ENCODE data around the gene TANC1.

Gene TANC1

DNA sequence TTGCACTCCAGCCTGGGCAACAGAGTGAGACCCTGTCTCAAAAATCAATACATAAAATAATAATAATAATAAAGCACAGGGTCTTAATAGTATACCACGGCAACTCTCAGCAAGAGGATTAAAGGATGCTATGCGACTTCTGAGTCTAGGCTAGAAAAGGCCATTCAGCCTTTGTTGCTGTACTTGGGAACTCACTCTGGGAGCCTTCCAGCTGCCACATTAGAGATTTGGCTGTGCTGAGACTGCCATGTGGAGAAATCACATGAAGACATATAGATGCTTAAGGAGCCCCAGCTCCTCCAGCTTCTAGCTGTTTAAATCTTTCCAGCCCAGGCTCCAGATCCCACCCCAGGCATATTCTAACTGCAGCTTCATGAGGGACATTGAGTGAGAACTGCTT is 8.2 kb upstream of the TANC1 start:
- in situ Hi-C loops (cut with MboI; ENCODE audit: low sequenced_read_pairs), result no loop called here

DNA sequence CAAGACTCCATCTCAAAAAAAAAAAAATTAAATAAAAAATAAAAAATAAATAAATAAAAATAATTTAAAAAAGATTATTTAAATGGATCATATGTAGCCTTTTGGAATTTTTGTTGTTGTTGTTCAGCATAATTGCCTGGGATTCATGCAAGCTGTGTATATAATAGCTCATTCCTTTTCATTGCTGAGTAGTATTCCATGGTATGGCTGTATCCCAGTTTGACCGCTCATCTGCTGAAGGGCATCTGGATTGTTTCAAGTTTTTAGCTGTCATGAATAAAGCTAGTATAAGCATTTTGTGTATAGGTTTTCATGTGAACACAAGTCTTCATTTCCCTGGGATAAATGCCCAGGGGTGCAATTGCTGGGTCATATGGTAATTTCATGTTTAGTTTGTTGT is 6.4 kb upstream of the TANC1 start:
- in situ Hi-C loops (cut with MboI; ENCODE audit: low sequenced_read_pairs), result no loop called here

DNA sequence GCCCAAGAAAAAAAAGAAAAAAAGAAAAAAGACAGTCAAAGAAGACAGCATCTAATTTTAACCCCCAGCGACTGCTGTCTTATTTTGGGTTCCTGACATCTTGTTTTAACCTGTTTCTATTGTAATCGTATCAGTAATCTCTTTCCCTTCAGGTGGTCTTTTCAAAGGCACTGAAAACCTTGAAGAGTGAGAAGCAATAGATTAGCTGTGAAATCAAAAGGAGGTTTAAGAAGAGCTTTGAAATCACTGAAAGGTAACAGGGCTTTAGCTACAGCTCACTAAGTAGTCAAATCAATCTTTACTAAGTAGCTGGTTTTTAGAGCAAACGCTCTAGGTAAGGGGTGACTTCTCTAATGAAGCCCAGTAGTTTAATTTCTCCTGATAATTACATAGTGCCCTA is 5.4 kb upstream of the TANC1 start:
- in situ Hi-C loops (cut with MboI; ENCODE audit: low sequenced_read_pairs), result no loop called here

DNA sequence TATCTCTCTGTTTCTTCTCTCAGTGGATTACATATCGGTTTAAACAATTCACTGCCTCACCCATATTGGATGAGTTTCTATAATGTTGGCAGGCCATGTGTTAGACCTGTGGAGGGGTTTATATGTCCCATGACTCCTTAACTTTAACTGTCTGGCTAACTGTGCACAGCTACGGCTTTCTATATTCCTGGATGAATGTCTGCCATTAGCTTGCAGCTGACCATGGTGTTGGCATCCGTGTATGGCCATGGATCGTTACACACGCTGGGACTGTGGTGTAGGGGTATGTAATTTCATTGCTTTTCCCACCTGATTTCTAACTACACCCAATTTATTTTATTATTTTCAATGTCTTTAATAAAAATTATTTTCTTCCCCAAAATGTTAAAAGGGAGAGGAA is 3.3 kb upstream of the TANC1 start:
- in situ Hi-C loops (cut with MboI; ENCODE audit: low sequenced_read_pairs), result no loop called here

DNA sequence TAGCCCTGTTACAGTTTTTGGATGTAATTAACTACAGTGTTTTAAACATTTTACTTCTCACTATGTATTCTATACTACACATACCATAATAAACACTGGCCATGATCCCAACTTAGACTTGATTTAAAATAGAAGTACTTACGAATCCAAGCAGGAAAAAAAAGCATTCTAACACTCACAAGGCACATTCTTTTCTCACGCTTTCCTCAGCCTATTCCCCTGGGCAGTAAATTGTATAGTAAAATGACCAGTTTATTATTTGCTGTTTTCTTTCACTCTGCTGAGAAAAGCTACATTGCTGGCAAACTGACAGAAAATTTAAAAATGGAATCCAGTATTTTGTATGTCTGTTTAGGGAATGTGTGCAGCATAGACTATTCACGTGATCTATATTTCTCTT is 2.8 kb upstream of the TANC1 start:
- in situ Hi-C loops (cut with MboI; ENCODE audit: low sequenced_read_pairs), result no loop called here

DNA sequence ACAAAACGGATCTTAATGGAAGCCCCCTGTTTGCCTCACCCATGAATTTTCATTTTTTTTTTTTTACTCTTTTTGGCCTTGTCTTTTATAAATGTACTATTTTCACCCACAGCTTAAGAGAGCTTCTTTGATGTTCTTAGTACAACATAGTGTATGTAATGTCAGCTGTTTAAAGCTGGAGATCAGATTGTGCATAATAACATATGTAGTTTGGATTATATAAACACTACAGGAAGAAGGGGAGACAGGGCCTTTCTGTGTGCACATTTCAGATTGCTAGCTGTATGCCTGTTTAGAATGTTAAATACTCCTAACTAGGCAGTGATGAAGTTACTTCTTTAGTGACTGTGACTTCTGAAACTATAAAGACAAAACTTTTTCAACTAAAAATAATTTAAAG is 2.1 kb upstream of the TANC1 start:
- in situ Hi-C loops (cut with MboI; ENCODE audit: low sequenced_read_pairs), result no loop called here

DNA sequence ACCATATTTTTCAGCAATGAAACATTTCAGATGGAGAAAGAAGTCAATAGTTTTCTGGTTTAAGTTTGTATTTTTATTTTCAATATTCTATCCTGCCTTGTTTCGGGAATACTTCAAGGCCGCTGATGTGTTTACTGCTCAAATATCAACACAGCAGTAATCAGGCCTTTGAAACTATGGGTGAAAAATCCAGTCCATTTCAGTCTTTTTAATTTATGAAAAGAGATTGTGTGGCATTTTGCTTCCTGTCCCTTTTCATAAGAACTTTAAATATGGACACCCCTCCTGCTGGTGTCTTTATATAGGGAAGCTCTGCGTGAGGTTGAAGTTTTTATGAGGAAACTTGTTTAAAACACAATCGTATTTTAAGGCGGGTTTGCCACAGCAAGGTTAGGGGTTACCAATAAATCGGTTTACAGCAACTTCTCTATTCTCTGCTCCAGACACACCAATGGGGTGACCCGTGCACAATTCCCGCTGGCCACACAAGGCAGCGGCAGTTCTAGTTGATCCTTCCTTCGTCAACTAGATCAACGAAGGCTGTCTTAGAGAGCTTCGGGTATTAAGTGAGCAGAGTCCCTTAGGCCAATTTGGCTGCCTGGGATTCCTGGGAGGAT is 1.2 kb upstream of the TANC1 start:
- in situ Hi-C loops (cut with MboI; ENCODE audit: low sequenced_read_pairs), result no loop called here

DNA sequence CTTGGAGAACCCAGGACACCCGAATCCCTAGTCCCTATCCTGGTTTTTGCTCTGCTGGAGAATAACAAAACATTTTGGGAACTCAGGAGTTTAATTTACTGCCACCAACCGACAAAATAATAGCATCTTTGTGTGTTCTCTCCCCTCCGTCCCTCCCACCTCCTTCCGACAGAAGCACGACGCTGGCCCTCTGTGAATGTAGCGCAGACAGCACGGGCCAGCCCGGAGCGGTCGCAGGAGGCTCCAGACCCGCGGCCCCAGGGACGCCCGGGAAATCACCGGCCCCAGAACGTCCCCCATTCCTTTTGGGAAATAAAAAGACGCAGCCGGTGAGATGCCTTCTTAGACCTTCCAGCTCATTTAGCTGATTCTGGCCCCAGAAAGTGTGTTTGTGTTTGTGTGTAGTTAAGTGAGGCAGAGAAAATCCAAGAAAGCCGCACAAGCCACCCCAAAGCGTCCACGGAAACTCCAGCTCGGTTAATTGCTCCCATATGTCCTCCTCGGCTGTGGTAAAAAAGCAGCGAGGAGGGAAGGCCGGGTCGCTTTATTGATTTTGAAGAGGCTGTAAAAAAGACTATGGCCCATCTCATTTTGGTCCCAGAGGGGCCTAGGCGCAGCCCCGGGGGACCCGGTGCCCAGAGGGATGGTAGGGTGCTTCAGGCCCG is 577 bp upstream of the TANC1 start:
- in situ Hi-C loops (cut with MboI; ENCODE audit: low sequenced_read_pairs), result no loop called here

DNA sequence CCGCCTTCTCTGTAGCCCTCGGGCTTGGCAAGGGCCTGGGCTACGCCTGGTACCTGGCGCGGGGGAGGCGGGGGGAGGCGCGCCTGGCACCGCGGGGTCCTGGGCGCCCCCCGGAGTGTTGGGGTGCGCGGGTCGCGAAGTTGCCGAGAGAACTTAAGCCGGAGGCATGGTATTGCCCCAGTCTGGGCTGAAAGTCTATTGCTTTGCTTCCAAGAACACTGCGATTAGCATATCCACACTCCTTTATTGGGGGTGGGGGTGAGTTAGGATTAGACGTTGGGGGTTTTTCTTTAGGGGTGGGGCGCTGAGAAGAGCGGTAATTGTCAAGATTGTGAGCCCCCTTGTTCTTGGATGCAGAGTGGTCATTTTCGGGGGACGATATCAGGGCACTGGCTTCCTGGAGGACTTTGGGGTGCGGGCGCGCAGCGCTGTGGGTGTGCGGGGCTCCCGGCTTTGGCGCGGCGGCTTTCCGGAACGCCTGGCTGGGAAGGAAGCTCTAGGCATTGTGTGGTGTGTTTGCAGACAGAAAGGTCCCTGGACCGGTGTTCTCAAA is 798 bp downstream of the TANC1 start:
- in situ Hi-C loops (cut with MboI; ENCODE audit: low sequenced_read_pairs), result no loop called here

DNA sequence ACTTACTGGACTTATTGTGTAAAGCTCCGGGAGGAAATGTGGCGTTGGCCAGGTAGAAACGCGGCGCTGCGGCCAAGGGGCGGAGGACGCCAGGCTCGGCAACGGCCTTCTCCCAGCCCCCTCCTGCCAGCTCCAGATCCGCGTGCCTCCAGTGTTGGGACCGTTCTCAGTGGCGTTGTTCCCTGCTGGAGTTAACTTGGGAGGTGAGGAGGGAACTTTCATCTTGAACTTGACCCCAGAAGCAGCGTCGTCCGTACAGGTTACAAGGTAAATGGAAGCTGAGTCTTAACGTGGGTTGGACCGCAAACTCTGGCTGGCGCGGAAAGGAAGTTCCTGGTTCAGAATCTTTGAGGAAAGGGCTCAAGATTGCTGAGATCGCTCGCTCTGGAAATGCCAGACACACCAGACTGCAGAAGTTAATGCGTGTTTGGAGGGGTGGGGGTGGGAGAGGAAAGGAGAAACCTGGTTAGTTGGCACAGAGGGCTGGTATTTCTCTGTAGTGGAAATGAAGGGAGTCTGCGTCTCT is 1.3 kb downstream of the TANC1 start:
- in situ Hi-C loops (cut with MboI; ENCODE audit: low sequenced_read_pairs), result no loop called here

DNA sequence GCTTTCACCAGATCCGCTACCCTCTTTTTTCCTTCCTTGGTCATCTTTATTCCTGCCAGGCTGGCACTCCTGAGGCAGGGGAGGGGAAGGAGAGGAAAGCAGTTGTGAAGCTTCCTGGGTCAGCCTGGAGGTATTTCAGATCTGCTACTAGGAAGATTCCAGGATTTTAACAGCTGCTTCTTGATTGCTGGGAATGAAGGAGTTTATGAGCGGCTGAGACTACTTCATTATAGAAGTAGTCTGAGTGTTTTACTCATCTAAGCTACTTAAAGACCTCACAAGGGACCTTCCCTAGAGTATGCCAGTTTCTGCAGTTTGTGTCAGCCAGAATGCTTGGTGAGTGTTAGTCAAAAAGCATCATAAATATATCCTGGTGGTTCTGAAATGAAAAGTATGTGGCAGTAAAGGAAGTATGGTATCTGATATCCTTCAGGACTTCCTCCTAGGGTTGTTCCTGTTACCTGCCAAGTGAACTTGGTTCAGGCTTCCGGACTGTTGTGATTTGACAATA is 1.9 kb downstream of the TANC1 start:
- in situ Hi-C loops (cut with MboI; ENCODE audit: low sequenced_read_pairs), result no loop called here

DNA sequence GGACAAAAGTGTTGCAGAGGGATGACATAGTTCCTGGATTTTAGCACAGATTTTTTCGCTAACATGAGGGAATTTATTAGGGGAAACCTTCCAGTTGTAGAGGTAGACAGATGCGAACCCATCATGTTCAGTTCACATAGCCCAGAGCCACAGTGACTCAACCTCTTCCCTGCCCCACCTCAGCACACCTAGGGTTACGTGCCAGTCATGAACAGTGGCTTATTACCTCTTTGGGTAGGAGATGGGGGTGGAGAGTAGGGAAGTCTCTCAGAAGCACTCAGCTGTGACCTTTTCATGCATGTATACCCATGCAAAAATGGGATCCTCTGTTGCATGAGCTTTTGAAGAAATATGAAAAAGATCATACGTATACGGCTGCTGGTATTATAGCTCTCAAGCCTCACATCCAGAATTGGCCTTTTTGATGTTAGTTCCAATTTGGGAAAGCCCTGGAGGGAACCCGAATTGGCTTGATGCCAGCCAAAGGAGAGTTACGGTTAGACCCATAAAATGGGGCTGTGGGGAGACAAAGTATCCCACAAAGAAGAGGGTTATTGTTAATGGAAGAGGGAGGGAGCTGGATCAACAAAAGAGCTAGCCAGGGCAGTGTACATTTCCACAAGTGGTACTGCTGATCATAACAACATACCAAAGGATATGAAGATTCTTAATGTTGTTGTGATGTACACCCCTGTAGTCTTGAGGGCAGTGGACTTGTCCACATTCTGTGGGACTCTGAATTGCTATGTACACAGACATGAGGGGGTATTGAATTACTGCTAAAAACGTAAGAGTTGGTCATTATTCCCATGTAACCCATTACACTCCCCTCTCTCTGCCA is 4.9 kb downstream of the TANC1 start:
- in situ Hi-C loops (cut with MboI; ENCODE audit: low sequenced_read_pairs), result no loop called here

DNA sequence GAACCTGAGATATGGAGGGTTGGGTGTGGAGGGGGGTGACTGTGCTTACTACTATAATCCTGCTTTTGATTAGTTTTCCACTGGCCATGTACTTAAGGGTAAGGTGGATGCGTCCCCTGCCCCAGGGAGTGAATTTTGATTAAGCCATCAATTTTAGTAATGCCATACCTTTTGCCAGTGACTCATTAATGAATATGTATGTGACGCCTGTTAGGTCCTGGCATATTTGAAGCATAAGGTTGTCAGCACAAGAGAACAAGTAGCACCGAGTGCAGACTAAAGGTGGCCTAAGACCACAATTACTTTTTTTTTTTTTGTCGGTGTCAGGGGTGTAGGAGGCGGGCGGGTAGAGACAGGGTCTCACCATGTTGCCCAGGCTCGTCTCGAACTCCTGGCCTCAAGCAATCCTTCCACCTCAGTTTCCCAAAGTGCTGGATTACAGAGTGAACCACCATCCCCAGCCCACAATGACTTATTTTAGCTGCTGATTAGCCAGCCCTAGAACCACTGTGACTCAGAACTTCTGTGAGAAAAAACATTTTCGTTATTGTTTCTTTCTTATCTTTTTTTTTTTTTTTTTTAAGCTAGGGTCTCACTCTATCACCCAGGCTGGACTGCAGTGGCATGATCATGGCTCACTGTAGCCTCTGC is 7.0 kb downstream of the TANC1 start:
- in situ Hi-C loops (cut with MboI; ENCODE audit: low sequenced_read_pairs), result no loop called here

DNA sequence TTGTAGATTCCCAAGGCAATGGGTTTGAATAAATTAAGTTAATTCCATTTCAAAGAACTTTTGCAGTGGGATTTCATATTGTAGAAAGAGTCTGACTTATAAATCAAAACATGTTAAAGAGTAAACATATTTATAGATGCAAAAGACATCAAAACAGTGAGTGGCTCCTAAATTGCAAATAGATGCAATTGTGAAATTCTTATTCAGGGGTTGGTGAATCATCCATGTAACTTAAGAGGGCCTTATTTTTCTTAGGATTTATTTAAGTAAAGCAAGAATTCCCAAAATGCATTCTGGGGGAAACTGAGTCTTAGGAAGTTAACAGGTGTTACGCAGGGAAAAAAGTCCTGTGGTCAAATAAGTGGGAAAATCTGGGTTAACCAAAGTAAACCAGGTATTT is 11.3 kb downstream of the TANC1 start:
- in situ Hi-C loops (cut with MboI; ENCODE audit: low sequenced_read_pairs), result no loop called here

DNA sequence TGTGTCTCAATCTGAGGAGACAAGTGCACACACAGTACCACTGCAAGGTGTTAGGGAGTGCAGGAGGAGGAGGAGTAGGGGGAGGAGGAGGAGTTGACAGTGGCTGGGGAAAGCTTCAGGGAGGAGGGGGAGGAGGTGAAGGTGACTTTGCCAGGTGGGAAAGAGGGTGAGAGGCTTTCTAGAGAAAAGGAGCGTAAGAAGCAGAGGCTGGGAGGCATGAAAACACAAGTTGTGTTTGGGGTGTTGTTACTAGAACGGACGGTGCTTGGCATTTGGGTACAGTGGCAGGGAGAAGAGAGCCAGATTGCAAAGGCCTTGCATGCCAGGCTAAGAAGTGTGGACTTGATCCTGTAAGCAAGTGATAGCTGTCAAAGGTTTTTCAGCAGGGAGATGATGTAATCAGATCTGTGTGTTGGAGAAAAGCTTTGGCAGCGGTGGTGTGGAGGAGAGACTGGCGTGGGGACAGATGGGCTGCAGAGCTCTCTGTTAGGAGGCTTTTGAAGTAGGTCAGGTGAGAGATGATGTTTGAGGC is 16.2 kb downstream of the TANC1 start:
- in situ Hi-C loops (cut with MboI; ENCODE audit: low sequenced_read_pairs), result no loop called here

DNA sequence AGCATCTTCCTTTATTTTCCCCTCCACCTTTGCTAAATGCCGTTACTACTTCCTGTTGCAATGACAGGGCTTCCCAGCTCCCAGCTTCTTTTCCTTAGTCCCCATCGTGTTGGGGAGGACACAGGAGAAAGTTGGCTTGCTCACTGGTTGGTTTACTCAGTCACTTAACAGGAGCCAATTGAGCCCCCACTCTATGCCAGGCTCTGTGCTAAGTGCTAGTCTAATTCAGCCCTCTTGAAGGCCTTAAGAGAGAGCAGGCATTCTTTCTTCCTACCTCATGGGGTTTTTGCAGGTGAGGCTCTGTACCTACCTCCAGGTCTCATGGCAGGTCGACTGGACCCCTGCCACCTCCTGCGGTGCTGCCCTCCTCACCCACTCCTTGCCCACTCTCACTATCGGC is 20.1 kb downstream of the TANC1 start:
- in situ Hi-C loops (cut with MboI; ENCODE audit: low sequenced_read_pairs), result no loop called here

DNA sequence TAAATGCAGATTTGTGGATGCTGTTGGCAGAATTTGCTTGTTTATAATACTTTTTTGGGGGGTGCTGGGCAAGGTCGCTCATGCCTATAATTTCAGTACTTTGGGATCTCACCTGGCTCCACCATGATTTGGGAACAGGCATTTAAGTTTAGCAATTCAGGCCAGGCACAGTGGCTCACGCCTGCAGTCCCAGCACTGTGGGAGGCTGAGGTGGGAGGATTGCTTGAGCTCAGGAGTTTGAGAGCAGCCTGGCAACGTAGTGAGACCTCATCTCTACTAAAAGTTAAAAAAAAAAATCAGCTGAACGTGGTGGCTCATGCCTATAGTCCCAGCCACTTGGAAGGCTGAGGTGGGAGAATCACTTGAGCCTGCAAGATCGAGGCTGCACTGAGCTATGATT is 20.7 kb downstream of the TANC1 start:
- in situ Hi-C loops (cut with MboI; ENCODE audit: low sequenced_read_pairs), result no loop called here

DNA sequence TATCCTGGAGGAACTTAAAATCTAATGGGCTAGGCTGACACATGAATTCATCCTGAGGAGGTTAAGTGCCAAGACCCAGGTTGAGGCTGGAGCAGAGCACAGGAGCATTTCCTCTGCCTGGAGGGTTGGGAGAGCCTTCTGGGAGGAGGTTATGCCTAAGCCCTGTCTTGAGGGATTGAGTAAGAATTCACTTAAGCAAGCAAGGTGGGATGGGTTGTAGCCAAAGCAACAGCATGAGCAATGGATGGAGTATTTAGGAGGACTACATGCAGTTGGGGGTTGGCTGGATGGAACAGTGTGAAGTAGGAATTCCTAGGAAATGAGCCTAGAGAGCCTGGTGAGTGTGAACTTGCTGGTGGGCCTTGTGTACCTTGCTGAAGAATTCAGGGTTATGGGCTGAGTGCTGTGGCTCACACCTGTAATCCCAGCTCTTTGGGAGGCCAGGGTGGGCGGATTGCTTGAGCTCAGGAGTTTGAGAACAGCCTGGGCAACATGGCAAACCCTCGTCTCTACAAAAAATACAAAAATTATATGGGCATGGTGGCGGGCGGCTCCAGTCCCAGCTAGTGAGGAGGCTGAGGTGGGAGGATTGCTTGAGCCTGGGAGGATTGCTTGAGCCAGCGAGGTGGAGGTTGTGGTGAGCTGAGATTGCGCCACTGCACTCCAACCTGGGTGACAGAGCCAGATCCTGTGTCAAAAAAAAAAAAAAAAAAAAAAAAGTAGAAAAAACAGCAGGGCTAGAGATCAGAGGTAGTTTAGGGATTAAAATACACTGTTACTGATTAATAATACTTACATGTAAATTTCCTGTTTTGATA is 22.2 kb downstream of the TANC1 start:
- in situ Hi-C loops (cut with MboI; ENCODE audit: low sequenced_read_pairs), result no loop called here

DNA sequence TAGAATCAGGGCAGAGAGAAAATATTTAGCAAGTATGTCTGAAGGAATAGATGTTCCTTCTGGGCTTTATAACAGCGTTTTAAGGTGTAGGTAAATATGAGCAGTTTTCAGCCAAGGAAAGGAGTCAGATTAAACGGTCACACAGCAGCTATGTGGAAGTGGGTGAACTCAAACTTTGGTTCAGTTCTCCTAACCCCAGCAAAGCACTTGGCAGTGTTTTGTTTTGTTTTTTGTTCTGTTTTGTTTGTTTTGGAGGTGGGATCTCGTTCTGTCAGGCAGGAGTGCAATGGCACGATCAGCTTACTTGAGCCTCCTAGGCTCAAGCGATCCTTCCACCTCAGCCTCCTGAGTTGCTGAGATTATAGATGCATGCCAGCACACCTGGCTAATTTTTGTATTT is 24.6 kb downstream of the TANC1 start:
- in situ Hi-C loops (cut with MboI; ENCODE audit: low sequenced_read_pairs), result no loop called here
